Measurements from ENCODE around the gene TREH.
"Not testable (repeated sequence)": the region's sequence is repeated elsewhere in the genome, so short reads cannot be mapped to it uniquely, and the experiment has no call there.

Gene TREH

DNA sequence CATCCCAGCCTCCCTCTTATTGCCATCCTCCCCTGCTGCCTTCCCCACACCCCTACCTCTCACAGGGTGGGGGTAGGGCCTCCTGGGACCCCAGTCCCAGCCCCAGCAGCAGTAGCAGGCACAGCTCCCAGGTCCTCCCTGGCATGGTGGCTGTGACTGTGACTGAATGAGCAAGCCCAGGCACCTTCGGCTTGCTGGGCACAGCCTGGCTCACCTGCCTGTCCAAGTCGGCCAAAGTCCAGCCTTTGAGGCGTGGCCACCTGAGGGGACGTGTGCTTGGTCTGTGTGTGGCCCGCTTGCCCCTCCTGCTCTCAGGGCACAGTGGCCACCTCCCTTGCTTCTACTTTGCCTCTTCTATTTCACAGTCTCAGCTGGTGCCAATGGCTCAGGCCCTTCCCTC lies at the start of gene TREH:
Gene TREH (minus strand): TSS at position 168 of the 400 bp plus-strand sequence. CDS start 23 bp downstream, at position 145.
- TF ChIP-seq ZFX (IDR thresholded peaks at IDR 0.05), result no peak
- TF ChIP-seq CTCF (conservative IDR thresholded peaks at IDR 0.05), result no peak
- no peak within 1 kb of the TSS for H3K27ac ChIP-seq

- H3K27ac ChIP-seq, result not testable (repeated sequence)
These were observed 48.7 kb upstream of the TREH start for GRCh38 chr11:118728112-118728511.

- H3K27ac ChIP-seq, result not testable (repeated sequence)
These were observed 48.2 kb upstream of the TREH start for GRCh38 chr11:118727721-118728066.

DNA sequence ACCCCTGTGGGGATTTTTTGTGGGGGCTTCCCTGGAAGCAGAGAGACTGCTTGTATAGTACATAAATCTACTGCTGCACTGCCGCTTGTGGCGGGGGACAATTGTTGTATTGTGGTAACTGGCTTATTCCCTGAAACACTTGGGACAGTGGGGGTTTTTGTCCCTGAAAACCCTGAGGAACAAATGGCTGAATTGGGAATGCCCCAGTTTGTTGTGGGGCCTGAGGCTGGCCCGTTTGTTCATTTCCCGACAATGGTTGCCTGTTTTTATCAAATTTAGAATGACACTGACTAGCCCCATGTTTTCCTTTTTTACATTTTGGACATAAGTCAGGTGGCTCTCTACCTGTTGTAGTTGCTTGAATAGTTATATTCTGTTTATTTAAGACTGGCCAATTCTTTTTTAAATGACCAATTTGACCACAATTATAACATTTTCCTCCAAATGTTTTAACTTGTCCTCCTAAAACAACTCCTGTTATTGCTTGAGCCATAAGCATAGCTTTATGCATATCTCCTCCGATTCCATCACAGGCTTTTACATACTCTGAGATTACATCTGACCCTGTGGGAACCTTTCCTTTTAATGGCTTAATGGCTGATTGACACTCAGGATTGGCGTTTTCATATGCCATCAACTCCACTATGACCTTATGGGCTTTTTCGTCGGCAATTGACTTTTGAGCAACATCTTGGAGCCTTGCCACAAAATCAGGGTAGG lies 47.7 kb upstream of the TREH start:
- H3K27ac ChIP-seq, result not testable (repeated sequence)

DNA sequence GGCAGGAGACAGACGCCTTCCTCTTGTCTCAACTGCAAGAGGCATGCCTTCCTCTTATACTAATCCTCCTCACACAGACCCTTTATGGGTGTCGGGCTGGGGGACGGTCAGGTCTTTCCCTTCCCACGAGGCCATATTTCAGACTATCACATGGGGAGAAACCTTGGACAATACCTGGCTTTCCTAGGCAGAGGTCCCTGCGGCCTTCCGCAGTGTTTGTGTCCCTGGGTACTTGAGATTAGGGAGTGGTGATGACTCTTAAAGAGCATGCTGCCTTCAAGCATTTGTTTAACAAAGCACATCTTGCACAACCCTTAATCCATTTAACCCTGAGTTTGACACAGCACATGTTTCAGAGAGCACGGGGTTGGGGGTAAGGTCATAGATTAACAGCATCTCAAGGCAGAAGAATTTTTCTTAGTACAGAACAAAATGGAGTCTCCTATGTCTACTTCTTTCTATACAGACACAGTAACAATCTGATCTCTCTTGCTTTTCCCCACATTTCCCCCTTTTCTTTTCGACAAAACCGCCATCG lies 42.1 kb upstream of the TREH start:
- not testable (repeated sequence) for H3K27ac ChIP-seq

- H3K27ac ChIP-seq, result not testable (repeated sequence)
These were observed 41.3 kb upstream of the TREH start for GRCh38 chr11:118720740-118721139.

GRCh38 chr11:118720078-118720477 lies 40.6 kb upstream of the TREH start:
- H3K27ac ChIP-seq, result not testable (repeated sequence)

DNA sequence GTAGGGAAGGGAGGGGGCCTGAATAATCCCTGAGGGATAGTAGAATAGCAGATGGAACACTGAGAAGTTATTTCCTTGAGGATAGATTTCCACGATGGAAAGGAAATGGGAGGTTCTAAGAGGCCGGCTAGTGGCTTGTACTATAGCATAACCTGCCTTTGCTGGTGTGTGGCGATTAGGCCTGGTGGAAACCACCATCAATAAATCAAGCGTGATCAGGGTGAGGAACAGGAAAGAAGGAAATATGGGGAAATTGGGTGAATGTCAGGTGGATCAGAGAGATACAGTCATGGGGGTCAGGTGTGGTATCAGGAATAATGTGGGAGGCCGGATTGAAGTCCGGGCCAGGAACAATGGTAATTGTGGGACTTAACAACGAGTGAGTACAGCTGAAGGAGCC lies 39.1 kb upstream of the TREH start:
- not testable (repeated sequence) for H3K27ac ChIP-seq

DNA sequence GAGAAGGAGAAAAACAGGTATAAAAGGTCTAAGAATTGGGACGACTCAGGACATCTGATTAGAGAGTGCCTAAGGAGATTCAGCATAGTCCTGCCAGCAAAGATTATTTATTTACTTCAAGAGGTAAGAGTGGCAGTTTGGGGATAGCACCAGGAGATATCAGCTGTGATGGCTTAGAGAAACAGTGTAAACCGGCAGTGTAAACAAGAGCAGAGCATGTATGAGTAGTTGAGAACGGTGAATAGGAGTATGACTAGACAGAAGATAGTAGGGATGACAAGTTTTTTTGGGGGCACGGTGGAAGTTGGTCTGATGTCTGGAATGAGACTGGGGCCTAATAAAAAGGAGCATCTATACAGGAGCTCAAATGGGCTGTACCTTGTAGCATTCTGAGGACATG lies 38.3 kb upstream of the TREH start:
- H3K27ac ChIP-seq, result not testable (repeated sequence)

DNA sequence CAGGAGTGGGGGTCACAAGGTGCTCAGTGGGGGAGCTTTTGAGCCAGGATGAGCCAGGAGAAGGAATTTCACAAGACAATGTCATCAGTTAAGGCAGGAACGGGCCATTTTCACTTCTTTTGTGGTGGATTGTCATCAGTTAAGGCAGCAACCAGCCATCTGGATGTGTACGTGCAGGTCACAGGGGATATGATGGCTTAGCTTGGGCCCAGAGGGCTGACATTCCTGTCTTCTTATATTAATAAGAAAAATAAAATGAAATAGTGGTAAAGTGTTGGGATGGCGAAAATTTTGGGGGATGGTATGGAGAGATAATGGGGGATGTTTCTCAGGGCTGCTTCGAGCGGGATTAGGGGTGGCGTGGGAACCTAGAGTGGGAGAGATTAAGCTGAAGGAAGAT lies 37.8 kb upstream of the TREH start:
- H3K27ac ChIP-seq, result not testable (repeated sequence)

DNA sequence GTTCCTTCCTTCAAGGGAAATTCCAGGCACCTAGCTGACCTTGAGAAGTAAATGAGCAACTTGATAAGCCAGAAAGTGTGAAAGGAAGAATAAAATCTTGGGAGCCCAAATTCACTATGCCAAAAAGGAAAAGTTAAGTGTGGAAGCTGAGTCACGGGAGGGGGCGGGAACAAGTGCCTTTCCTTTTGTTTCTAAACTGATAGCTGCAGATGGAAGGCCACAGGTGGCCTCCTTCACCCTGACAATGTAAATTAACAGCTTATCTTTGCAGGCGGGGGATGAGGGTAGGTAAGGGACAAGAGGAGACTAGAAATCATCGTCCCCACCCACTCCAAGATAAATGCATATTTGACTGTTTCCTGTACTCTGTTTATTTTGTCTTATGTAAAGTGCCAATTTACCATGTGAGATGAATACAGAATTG lies 36.4 kb upstream of the TREH start:
- TF ChIP-seq CTCF (conservative IDR thresholded peaks at IDR 0.05) (no peak), ZFX (IDR thresholded peaks at IDR 0.05) (no peak)
- H3K27ac ChIP-seq, result no peak overlapping the region

GRCh38 chr11:118715245-118715831 lies 35.9 kb upstream of the TREH start:
- TF ChIP-seq CTCF (conservative IDR thresholded peaks at IDR 0.05), result no peak
- no peak for TF ChIP-seq ZFX (IDR thresholded peaks at IDR 0.05)
- H3K27ac ChIP-seq, result no peak overlapping the region

DNA sequence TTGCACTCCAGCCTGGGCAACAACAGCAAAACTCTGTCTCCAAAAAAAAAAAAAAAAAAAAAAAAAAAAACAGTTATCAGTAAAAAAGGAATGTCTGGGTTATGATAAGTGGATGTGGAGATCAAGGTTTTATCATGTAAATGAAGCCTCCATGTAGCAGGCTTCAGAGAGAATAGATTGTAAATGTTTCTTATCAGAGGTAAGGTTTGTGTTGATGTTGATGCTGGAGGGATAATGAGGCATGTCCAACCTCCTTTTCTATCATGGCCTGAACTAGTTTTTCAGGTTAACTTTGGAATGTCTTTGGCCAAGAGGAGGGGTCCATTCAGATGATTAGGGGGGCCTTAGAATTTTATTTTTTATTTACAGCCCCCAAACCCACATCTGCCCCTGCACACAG lies 35.4 kb upstream of the TREH start:
- no peak for TF ChIP-seq ZFX (IDR thresholded peaks at IDR 0.05)
- no peak for TF ChIP-seq CTCF (conservative IDR thresholded peaks at IDR 0.05)
- no peak overlapping the region for H3K27ac ChIP-seq

DNA sequence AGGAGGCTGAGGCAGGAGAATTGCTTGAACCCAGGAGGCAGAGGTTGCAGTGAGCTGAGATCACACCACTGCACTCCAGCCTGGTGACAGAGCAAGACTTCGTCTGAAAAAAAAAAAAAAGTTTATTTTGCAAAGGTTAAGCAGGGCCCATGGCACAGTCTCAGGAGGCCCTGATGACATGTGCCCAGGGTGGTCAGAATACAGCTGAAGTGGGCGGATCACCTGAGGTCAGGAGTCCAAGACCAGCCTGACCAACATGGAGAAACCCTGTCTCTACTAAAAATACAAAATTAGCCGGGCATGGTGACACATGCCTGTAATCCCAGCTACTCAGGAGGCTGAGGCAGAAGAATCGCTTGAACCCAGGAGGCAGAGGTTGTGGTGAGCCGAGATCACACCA lies 35.0 kb upstream of the TREH start:
- not testable (repeated sequence) for H3K27ac ChIP-seq

All from C4-2B (cell line).